K562 (cell line): ENCODE measurements around the gene EFCAB9. TPM values are rescaled to one million over a fixed set of nuclear protein-coding genes. Genes with fewer than 3 reads are reported as not detected.

Experiments used
- ATAC-seq: fragments of 200-7000 bp; cut with Tn5 transposase; 3 replicates; pipeline ENCODE4 v1.9.1; 2020; ENCODE audit warnings: moderate library complexity
- BruUV-seq: library from RNA; stranded (reverse); fragments of 400-500 nt; replicated peaks from 2 replicates; lab custom pipeline; 2021; lab: Mats Ljungman, UMichigan
- CTCF ChIA-PET: fragments of 300-600 bp; formaldehyde crosslinking; extraction: SDS; loops from one replicate; lab custom pipeline; 2021; ENCODE audit warnings: low intra/inter-chr PET ratio; lab: Yijun Ruan, JAX
- POLR2A ChIA-PET: fragments of 300-600, 350-650 bp; sonication (Branson Sonifier 250); formaldehyde crosslinking; extraction: SDS; loops from one replicate; lab custom pipeline; 2021; ENCODE audit warnings: antibody characterized with exemption, inconsistent platforms; lab: Yijun Ruan, JAX
- DNase-seq, 4 experiments: peaks; one replicate each; pipeline versions ENCODE4 v3.0.0 to v3.0.0-alpha.2; 2011 to 2018; ENCODE audit warnings: low spot score in 3 of 4, mixed read lengths in 3 of 4; ENCODE audit errors: extremely low read depth in 1 of 4
- FAIRE-seq: peaks from 2 replicates; lab custom pipeline; 2011; peaks lifted over from hg19 to GRCh38; lab: Jason Lieb, UNC
- H2AFZ ChIP-seq: 2 replicates; pipeline ENCODE4 v1.6.0; 2011; ENCODE audit warnings: low read depth, low read length, control low read depth, inconsistent platforms
- H3K27ac ChIP-seq: fragments of 200-600 bp; 3 replicates; pipeline ENCODE4 v1.8.0; 2011; ENCODE audit warnings: low read depth, mild to moderate bottlenecking, control low read depth, inconsistent platforms, low read length, moderate library complexity, mixed read lengths; ENCODE audit errors: extremely low read depth
- H3K27me3 ChIP-seq, 2 experiments: fragments of 300-600 bp in 1 of 2; 2 replicates in 1 of 2; 3 replicates in 1 of 2; pipeline versions ENCODE4 v1.6.0 to v1.8.0; 2011; ENCODE audit warnings: inconsistent platforms in 2 of 2, low read length in 2 of 2, mild to moderate bottlenecking in 1 of 2, mixed read lengths in 1 of 2, moderate library complexity in 1 of 2; ENCODE audit not compliant: control insufficient read depth in 2 of 2, insufficient read depth in 2 of 2
- H3K36me3 ChIP-seq: fragments of 300-600 bp; 3 replicates; pipeline ENCODE4 v1.8.0; 2011; ENCODE audit warnings: mild to moderate bottlenecking, low read length, inconsistent platforms; ENCODE audit not compliant: control insufficient read depth, insufficient read depth
- H3K4me1 ChIP-seq, 2 experiments: fragments of 200-600 bp in 1 of 2; replicated peaks in 1 of 2; 2 replicates in 1 of 2; 3 replicates in 1 of 2; pipeline versions ENCODE4 v1.5.1 to v1.8.0; 2011; ENCODE audit warnings: inconsistent platforms in 2 of 2, low read length in 2 of 2, mild to moderate bottlenecking in 1 of 2, mixed read lengths in 1 of 2, moderate library complexity in 1 of 2; ENCODE audit not compliant: control insufficient read depth in 2 of 2, insufficient read depth in 2 of 2
- H3K4me2 ChIP-seq: 2 replicates; pipeline ENCODE4 v1.6.1; 2011; ENCODE audit warnings: low read length, control low read depth, inconsistent platforms, mixed read lengths; ENCODE audit not compliant: insufficient read depth
- H3K4me3 ChIP-seq: fragments of 200-600 bp; sonication (generic), shearing (Covaris generic); 2 replicates; pipeline ENCODE4 v1.5.1; 2016; ENCODE audit warnings: control low read depth, inconsistent platforms
- H3K79me2 ChIP-seq: fragments of 200-600 bp; 3 replicates; pipeline ENCODE4 v1.8.0; 2011; ENCODE audit warnings: low read length, inconsistent platforms; ENCODE audit not compliant: control insufficient read depth, insufficient read depth
- H3K9ac ChIP-seq, 2 experiments: 2 replicates each; pipeline versions ENCODE4 v1.6.0 to v1.6.1; 2011; ENCODE audit warnings: low read depth in 2 of 2, low read length in 2 of 2, control low read depth in 1 of 2, inconsistent platforms in 1 of 2, mild to moderate bottlenecking in 1 of 2, mixed read lengths in 1 of 2; ENCODE audit not compliant: insufficient read depth in 1 of 2
- H3K9me1 ChIP-seq: one replicate; pipeline ENCODE4 v1.6.0; 2011; ENCODE audit warnings: inconsistent platforms, mild to moderate bottlenecking, low read length, moderate library complexity; ENCODE audit not compliant: control insufficient read depth, insufficient read depth
- H3K9me3 ChIP-seq: replicated peaks from 2 replicates; pipeline ENCODE4 v1.5.1; 2011; ENCODE audit warnings: low read depth, low read length, inconsistent platforms; ENCODE audit not compliant: control insufficient read depth, insufficient read depth
- H4K20me1 ChIP-seq: replicated peaks from 2 replicates; pipeline ENCODE4 v1.6.1; 2011; ENCODE audit warnings: low read length, inconsistent platforms, mixed read lengths; ENCODE audit not compliant: control insufficient read depth, insufficient read depth
- ARID3B ChIP-seq: fragments of 250-450 bp; sonication (Bioruptor Pico); IDR thresholded peaks from 2 replicates; pipeline ENCODE4 v1.4.0; 2020; ENCODE audit warnings: borderline replicate concordance
- CC2D1A ChIP-seq: fragments of 450-650 bp; IDR thresholded peaks from 2 replicates; pipeline ENCODE4 v1.6.1; 2017; ENCODE audit warnings: mild to moderate bottlenecking
- FOXP4 ChIP-seq: sonication (generic); formaldehyde crosslinking; IDR thresholded peaks from 2 replicates; pipeline ENCODE4 v1.8.0; 2022; ENCODE audit warnings: mild to moderate bottlenecking, missing genetic modification reagents, borderline replicate concordance
- HEY1 ChIP-seq: fragments of 250-450 bp; sonication (Bioruptor Pico); IDR thresholded peaks from 2 replicates; pipeline ENCODE4 v1.5.0; 2020; ENCODE audit warnings: mild to moderate bottlenecking, moderate library complexity, borderline replicate concordance
- ILF3 ChIP-seq: fragments of 450-650 bp; IDR thresholded peaks from 2 replicates; pipeline ENCODE4 v1.6.1; 2018; ENCODE audit warnings: antibody characterized with exemption, mild to moderate bottlenecking, moderate library complexity, borderline replicate concordance
- MAFK ChIP-seq: IDR thresholded peaks from 2 replicates; pipeline ENCODE4 v1.6.1; 2011; ENCODE audit warnings: low read length, improper control_type of control experiment
- MBD2 ChIP-seq: sonication (generic); IDR thresholded peaks from 2 replicates; pipeline ENCODE4 v1.6.1; 2016; ENCODE audit warnings: low read depth, borderline replicate concordance
- MED1 ChIP-seq: sonication (generic); formaldehyde crosslinking; IDR thresholded peaks from 2 replicates; pipeline ENCODE4 v1.8.1; 2023; ENCODE audit warnings: missing genetic modification reagents, borderline replicate concordance
- SUPT5H ChIP-seq: fragments of 450-650 bp; IDR thresholded peaks from 2 replicates; pipeline ENCODE4 v1.6.1; 2016
- ZBED1 ChIP-seq: IDR thresholded peaks from 2 replicates; pipeline ENCODE4 v1.6.1; 2014
- ZBTB26 ChIP-seq: fragments of 450-650 bp; formaldehyde crosslinking; IDR thresholded peaks from 2 replicates; pipeline ENCODE4 v1.4.0; 2022; ENCODE audit warnings: missing genetic modification characterization
- ZC3H11A ChIP-seq: IDR thresholded peaks from 2 replicates; pipeline ENCODE4 v1.6.1; 2012; ENCODE audit warnings: low read depth, low read length, improper control_type of control experiment
- ZFP30 ChIP-seq: fragments of 250-450 bp; sonication (Bioruptor Pico); IDR thresholded peaks from 2 replicates; pipeline ENCODE4 v1.8.0; 2022; ENCODE audit warnings: moderate library complexity, mild to moderate bottlenecking, inconsistent platforms, borderline replicate concordance
- ZNF239 ChIP-seq: fragments of 250-450 bp; sonication (Bioruptor Pico); IDR thresholded peaks from 2 replicates; pipeline ENCODE4 v1.4.0; 2020; ENCODE audit warnings: mild to moderate bottlenecking
- WGBS: fragments of 100-300 bp; shearing (Covaris generic); methylation state at CpG from one replicate; pipeline ENCODE4 v1.1.6; 2016; ENCODE audit warnings: low coverage, mixed read lengths; ENCODE audit not compliant: insufficient coverage; ENCODE audit errors: missing lambda C conversion rate; 5-methylcytosine and 5-hydroxymethylcytosine counted together
- in situ Hi-C: fragments of 300-500 bp; cut with MboI; formaldehyde crosslinking; loops from 4 replicates; pipeline ENCODE4 v1.15.0; 2018; ENCODE audit warnings: inconsistent platforms, mixed read lengths
- intact Hi-C: fragments of 100-400 bp; cut with micrococcal nuclease; formaldehyde crosslinking; loops from 2 replicates; pipeline ENCODE4 v1.14.2; 2022
- polyA plus RNA-seq, 8 experiments: library from polyadenylated mRNA; depleted of rRNA in 4 of 8; stranded (reverse) in 5 of 8; unstranded in 3 of 8; fragments of >200 nt; fragmentation: Nextera tagmentation in 2 of 8; fragmentation: Illumina TruSeq in 1 of 8; extraction: Ambion mirVana in 2 of 8; extraction: Trizol in 1 of 8; gene quantifications; 2 replicates each; pipeline versions ENCODE4 v1.2.1 to v1.2.3, GENCODE V29; 2011 to 2014; ENCODE audit warnings: inconsistent platforms in 1 of 8, missing spikeins in 1 of 8
- total RNA-seq, 7 experiments: library from RNA; depleted of rRNA in 6 of 7; stranded (reverse); fragments of >200 nt in 6 of 7; fragmentation: Illumina TruSeq in 2 of 7; extraction: Trizol in 2 of 7; gene quantifications; 2 replicates each; pipeline versions ENCODE4 v1.2.1 to v1.2.3, GENCODE V29; 2011 to 2021; ENCODE audit warnings: low replicate concordance in 1 of 7
- TF ChIP-seq, protein P1 (sequence below), 3 experiments: IDR thresholded peaks in 2 of 3; conservative IDR thresholded peaks in 1 of 3; 2 replicates each; pipeline ENCODE4 v1.5.1; 2011 to 2012; ENCODE audit warnings: low read length in 3 of 3, mild to moderate bottlenecking in 3 of 3, control low read depth in 2 of 3, improper control_type of control experiment in 1 of 3, inconsistent platforms in 1 of 3, low read depth in 1 of 3, mixed read lengths in 1 of 3, moderate library complexity in 1 of 3; ENCODE audit not compliant: insufficient read depth in 2 of 3
- TF ChIP-seq, protein P2 (sequence below): fragments of 450-650 bp; formaldehyde crosslinking; IDR thresholded peaks from 2 replicates; pipeline ENCODE4 v1.4.0; 2020; ENCODE audit warnings: mild to moderate bottlenecking, mixed read lengths

EFCAB9 gene
- total and polyA plus RNA-seq, 9 of the 15 experiments (the other 6 are each of a cell fraction or from before 2014, with no cell fraction given), result not detected

GRCh38 chr5:172216345-172216744 is 22.4 kb downstream of the EFCAB9 start:
- no peaks in the 10 kb centered on the region for H3K36me3 ChIP-seq
- no peaks in the 10 kb centered on the region for H3K4me1 ChIP-seq
- H2AFZ ChIP-seq, result no peak overlapping the region
- TF ChIP-seq MBD2 (no peak), CC2D1A (no peak), ZNF239 (CRISPR knock-in tag) (no peak), HEY1 (no peak), ZBTB26 (no peak), MAFK (no peak), MED1 (CRISPR knock-in tag) (no peak), ZBED1 (no peak), ZC3H11A (no peak), FOXP4 (CRISPR knock-in tag) (no peak), ZFP30 (CRISPR knock-in tag) (no peak), ARID3B (CRISPR knock-in tag) (no peak), ILF3 (no peak), SUPT5H (no peak)
- TF ChIP-seq, protein P1, sequence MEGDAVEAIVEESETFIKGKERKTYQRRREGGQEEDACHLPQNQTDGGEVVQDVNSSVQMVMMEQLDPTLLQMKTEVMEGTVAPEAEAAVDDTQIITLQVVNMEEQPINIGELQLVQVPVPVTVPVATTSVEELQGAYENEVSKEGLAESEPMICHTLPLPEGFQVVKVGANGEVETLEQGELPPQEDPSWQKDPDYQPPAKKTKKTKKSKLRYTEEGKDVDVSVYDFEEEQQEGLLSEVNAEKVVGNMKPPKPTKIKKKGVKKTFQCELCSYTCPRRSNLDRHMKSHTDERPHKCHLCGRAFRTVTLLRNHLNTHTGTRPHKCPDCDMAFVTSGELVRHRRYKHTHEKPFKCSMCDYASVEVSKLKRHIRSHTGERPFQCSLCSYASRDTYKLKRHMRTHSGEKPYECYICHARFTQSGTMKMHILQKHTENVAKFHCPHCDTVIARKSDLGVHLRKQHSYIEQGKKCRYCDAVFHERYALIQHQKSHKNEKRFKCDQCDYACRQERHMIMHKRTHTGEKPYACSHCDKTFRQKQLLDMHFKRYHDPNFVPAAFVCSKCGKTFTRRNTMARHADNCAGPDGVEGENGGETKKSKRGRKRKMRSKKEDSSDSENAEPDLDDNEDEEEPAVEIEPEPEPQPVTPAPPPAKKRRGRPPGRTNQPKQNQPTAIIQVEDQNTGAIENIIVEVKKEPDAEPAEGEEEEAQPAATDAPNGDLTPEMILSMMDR (IDR thresholded peaks at IDR 0.05 in 2 of 3, conservative IDR thresholded peaks at IDR 0.05 in 1 of 3; ENCODE audit: insufficient read depth in 2 of 3, low read depth in 1 of 3, low read length in 3 of 3), result no peak
- TF ChIP-seq, protein P2, sequence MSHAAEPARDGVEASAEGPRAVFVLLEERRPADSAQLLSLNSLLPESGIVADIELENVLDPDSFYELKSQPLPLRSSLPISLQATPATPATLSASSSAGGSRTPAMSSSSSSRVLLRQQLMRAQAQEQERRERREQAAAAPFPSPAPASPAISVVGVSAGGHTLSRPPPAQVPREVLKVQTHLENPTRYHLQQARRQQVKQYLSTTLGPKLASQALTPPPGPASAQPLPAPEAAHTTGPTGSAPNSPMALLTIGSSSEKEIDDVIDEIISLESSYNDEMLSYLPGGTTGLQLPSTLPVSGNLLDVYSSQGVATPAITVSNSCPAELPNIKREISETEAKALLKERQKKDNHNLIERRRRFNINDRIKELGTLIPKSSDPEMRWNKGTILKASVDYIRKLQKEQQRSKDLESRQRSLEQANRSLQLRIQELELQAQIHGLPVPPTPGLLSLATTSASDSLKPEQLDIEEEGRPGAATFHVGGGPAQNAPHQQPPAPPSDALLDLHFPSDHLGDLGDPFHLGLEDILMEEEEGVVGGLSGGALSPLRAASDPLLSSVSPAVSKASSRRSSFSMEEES, result no peak
- FAIRE-seq (no peak), ATAC-seq (no peak), DNase-seq (no peak)
- H3K27ac ChIP-seq, result no peak overlapping the region
- ChIA-PET CTCF (no interaction called here), POLR2A (interaction anchor here (0.6 kb wide), 1 partner anchor 12 kb away, joined by 3 read pairs; no protein-coding TSS in a partner anchor)
- H3K4me2 ChIP-seq, result no peak overlapping the region
- H3K27me3 ChIP-seq, result peaks cover 24 to 29% of the 10 kb centered on the region in 2 experiments; a peak in 4 of 5 replicates
- no TSS peak for BruUV-seq
- in situ Hi-C loops, result no loop called here
- no peak overlapping the region for H3K9ac ChIP-seq
- WGBS, result 45% methylated on average over 3 of the region's 3 CpGs
- no peak overlapping the region for H3K4me3 ChIP-seq
- intact Hi-C loops, result no loop called here
- no peaks in the 10 kb centered on the region for H3K79me2 ChIP-seq
- no peaks in the 10 kb centered on the region for H3K9me3 ChIP-seq
- no peaks in the 10 kb centered on the region for H3K9me1 ChIP-seq
- H4K20me1 ChIP-seq, result no peaks in the 10 kb centered on the region
